ENCODE results near the gene HBG2. TPM values are rescaled to one million over a fixed set of nuclear protein-coding genes. Genes with fewer than 3 reads are reported as not detected.

The HBG2 gene
- total and polyA plus RNA-seq, 2 experiments from 2014 or later, result not detected

- no peak for TF ChIP-seq ZNF462 (CRISPR knock-in tag; IDR thresholded peaks at IDR 0.05)
- no peak for TF ChIP-seq JUNB (IDR thresholded peaks at IDR 0.05; ENCODE audit: unreplicated experiment)
- no peak for TF ChIP-seq EZH2 (IDR thresholded peaks at IDR 0.05; ENCODE audit: low read depth, unreplicated experiment)
- no peak for TF ChIP-seq POLR2AphosphoS5 (IDR thresholded peaks at IDR 0.05; ENCODE audit: low read depth)
- no peak for TF ChIP-seq STAT1 (IDR thresholded peaks at IDR 0.05; ENCODE audit: unreplicated experiment)
Observed at GRCh38 chr11:5284637-5285036, 30.1 kb upstream of the HBG2 start (continued).

- H3K27ac ChIP-seq (ENCODE audit: low read depth), result no peak overlapping the region
- no peaks in the 10 kb centered on the region for H3K36me3 Mint-ChIP-seq (ENCODE audit: low read depth)
- DNase-seq (ENCODE audit: low spot score) (no peak), ATAC-seq (no peak)
- H3K27me3 ChIP-seq (ENCODE audit: insufficient read depth), result no peaks in the 10 kb centered on the region
- no peaks in the 10 kb centered on the region for H3K79me2 ChIP-seq (replicated peaks; ENCODE audit: insufficient read depth)
- no peak overlapping the region for H3K4me2 ChIP-seq
- H3K4me1 Mint-ChIP-seq, result peaks cover 5% of the 10 kb centered on the region
- no peak overlapping the region for H3K4me3 Mint-ChIP-seq
- no peaks in the 10 kb centered on the region for H4K20me1 ChIP-seq (replicated peaks; ENCODE audit: insufficient read depth)
- peaks cover 8% of the 10 kb centered on the region; the same call in 1 of the 2 replicates for H3K9me2 ChIP-seq (ENCODE audit: insufficient read depth)
- peaks cover 1% of the 10 kb centered on the region for H3K27me3 Mint-ChIP-seq (ENCODE audit: insufficient read depth, low read depth, poor library complexity)
- no peaks in the 10 kb centered on the region for H3K4me1 ChIP-seq (ENCODE audit: insufficient read depth)
- H3K36me3 ChIP-seq (ENCODE audit: insufficient read depth), result no peaks in the 10 kb centered on the region
- H3K27ac Mint-ChIP-seq, result no peak overlapping the region
- H2AFZ ChIP-seq, result no peak overlapping the region
- no peak overlapping the region for H3K4me3 ChIP-seq
- no peaks in the 10 kb centered on the region for H3K9me3 Mint-ChIP-seq
- H3F3A ChIP-seq (replicated peaks; ENCODE audit: low read depth), result no peaks in the 10 kb centered on the region
- TF ChIP-seq ETS1 (IDR thresholded peaks at IDR 0.05), result no peak
- TF ChIP-seq CREB1 (CRISPR knock-in tag; IDR thresholded peaks at IDR 0.05; ENCODE audit: low read depth), result no peak
- TF ChIP-seq ZNF114 (CRISPR knock-in tag; IDR thresholded peaks at IDR 0.05), result no peak
- TF ChIP-seq ZNF462 (CRISPR knock-in tag; IDR thresholded peaks at IDR 0.05), result no peak
- no peak for TF ChIP-seq STAT1 (IDR thresholded peaks at IDR 0.05; ENCODE audit: unreplicated experiment)
Observed at GRCh38 chr11:5283882-5284281, 29.3 kb upstream of the HBG2 start.

Data from GM23338 (cell line).